ENCODE measurements around the gene DCTN1.
"Not testable (repeated sequence)": the region's sequence is repeated elsewhere in the genome, so short reads cannot be mapped to it uniquely, and the experiment has no call there.

DCTN1 gene

DNA sequence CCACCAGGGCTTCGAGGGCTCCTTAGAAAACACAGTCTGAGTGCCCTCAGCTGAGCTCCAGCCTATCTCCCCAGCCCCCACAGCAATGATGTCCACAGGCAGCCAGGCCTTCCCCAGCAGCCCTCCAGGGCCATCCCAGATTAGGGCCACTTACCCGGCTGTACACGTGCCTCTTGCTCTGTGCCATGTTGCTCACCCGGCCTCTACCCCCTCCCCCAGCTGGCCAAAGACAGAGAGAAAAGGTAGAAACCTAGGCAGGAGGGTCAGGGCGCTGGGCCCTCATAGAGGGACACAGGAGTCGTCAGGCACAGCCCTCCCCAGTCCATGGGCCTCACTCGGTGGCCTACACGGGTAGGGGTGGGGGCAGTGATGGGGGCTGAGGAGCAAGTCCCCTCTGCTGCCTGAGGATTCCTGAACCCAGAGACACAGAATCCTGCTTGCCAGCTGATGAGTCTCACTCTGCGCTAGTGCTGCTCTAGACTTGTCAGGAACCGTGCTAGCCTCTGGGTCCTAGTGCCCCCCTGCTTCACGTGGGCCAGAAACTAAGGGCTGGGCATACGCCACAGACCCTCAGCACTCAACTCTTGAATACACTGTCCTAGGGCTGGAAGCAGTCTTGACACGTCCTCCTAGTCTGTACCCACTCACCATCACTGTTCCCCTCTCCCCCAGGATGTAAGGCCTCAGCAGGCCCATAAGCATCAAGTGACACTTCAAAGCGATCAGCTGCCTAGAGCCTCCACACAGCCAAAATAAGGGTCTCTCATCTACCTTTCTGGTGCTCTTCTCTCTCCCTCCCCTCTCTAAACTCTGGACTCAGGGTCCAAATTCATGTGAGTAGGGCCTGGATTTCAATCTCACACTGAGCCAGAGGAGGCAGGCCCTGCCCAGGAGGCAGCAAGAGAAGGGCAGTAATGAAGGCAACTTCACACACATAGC is at the start of gene DCTN1:
Gene DCTN1, minus strand, starts transcription at position 461 of the 939 bp plus-strand sequence. Its CDS starts 274 bp downstream, at position 187.
- no peak for DNase-seq

DNA sequence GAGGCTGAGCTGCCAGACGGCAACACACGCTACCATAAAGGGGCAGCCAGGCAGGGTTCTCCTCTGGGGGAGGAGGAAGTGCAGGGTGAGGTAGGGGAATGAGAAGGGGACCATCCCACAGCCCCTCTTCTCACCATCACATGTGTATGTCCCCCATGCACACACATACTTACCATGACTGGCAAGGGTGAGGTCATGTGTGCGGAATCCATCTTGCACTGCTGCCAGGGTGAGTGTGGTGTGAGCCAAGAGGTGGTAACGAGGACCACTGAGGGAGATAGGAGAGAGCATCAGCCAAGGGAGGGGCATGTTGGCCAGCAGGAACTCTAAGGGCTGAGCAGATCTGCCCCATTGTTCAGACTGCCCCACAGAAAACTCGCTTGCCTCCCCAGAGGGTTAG is 48.6 kb upstream of the DCTN1 start:
- DNase-seq, result no peak

DNA sequence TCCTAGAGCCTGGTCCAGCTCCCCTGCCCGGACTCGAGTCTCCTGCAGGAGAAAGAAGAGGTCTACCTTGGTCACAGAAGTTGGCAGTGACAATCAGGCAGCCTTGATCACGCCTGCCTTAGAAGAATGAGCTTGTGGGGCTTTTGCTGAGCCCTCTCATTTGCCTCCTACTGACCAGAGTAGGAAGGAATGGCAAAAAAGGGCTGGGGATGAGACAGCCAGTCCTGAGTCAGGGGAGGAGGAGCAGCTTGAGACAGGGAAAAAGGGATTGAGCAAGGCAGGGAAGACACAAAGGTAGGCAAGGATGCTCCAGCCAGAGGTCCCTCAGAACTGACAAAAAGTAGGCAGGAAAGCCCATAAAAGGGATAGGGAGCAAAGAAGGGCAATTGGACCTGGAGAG is 47.4 kb upstream of the DCTN1 start:
- no peak for DNase-seq

DNA sequence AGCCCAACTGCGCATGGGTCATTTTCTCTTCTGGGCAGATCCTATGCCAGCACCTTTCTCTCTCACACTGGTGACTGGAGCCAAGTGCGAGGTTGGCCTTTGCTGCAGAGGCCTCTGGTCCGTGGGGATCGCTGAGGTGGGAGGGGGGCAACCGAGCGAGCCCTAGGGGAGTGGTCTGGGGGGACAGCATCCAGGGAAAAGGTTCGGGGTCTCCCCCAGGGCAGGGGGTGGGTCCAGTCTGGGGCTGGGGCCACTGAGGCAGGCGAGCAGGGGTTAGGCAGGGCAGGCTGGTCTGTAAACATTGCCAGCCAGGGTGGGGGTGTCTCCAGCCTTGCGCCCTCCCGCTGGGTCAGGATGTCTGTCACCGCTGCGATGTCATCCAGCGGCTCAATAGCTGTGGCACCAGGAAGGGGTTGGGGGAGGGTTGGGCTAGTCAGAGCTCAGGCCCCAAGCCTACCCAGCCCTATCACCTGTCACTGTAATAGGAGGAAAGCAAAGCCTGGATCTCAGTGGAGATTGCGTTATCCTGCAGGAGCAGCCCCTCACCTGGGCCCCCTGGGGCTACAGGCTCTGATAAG is 46.2 kb upstream of the DCTN1 start:
- DNase-seq, result no peak

DNA sequence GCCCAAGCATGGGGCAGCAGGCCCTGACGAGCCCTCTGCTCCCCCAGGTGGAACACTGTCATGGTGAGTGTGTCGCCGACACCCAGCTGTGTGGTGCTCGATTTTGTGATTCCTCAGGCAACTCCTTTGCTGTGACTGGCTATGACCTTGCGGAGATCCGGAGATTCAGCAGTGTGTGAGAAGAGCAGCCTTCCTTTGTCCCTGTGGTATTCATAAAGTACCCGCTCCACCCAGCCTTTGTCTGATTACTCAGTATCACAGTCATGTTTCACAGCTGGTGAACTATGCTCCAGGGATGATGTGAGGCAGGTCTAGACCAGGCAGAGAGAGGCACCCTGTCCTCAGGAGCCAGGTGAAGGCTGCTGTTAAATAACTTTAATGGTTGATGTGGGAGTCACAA is 45.4 kb upstream of the DCTN1 start:
- no peak for DNase-seq

DNA sequence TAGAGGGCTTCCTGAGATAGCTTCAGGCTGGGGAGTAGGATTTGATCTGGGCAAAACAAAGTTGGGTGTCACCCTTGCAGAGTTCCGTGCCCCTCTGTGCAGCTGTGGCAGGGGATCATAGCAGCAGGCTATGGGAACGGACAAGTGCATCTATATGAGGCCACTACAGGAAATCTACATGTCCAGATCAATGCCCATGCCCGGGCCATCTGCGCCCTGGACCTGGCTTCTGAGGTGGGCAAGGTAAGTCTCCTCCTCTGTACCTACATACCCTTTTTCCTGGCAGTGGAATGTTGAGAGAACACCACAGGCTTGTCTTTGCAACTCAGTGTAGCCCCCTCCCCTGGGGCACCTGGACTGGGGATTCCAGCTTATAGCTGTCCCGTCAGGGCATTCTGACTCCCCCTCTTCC is 44.9 kb upstream of the DCTN1 start:
- DNase-seq, result no peak

DNA sequence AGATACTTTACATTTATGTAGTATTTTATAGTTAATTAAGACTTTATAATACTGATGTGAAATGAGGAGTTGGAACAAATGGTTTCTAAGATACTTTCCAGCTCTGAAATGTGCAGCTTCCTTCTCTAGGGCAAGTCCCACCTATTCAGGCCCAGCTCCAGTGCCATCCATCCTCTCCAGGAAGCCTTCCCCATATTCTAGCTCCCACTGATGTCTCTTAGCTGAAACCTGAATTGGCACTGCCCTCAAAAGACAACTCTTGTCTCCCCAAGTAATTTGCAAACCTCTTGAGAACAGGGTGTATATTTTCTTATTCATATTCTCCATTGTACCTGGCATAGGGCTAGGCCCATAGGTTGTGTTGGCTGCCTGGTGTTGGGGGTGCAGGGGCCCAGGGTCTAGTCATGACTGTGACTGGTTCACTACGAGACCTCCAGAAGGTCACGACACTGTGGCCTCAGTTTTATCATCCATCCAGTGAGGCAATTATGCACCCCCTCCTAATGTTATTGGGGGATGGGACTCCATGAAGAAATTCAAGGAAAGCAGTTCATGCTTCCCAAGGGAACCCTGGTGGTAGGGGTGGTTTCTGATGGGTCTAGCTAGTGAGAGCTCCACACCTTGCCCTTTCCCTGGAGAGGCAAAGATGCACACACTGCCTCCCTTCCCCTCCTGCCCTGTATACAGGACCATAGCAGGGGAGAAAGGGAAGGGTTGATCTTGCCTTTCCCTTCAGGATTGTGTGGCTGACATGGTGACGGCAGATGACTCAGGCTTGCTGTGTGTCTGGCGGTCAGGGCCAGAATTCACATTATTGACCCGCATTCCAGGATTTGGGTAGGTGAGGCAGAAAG is 44.3 kb upstream of the DCTN1 start:
- DNase-seq, result no peak

DNA sequence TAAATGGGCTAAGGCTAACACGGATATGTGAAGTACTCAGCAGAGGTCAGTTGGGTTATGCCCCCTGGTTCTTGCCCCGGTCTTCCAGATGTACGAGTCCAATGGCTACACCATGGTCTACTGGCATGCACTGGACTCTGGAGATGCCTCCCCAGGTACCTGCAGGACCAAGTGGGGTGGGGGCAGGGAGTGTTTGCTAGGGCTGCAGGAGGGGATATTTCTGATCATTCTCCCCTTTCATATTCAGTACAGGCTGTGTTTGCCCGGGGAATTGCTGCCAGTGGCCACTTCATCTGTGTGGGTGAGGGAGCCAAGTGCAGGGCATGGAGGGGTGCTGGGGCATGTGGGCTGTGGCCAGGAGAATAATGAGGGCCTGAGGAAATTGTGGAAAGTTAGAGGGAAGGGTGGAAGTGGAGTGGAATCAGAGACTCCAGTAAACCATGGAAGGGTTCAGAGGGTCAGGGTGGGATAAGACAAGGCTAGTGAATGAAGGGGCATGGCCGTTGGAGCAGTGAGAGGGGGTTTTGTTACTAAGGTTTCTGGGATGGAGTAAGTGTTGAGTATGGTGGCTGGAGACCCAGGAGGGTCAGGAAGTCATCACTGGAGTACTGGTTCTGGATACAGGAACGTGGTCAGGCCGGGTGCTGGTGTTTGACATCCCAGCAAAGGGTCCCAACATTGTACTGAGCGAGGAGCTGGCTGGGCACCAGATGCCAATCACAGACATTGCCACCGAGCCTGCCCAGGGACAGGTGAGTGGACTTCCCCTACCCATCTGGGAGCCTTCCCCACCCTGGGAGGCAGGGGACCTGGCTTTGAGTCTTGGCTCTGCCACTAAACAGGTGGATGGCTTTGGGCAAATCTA is 43.4 kb upstream of the DCTN1 start:
- no peak for DNase-seq

DNA sequence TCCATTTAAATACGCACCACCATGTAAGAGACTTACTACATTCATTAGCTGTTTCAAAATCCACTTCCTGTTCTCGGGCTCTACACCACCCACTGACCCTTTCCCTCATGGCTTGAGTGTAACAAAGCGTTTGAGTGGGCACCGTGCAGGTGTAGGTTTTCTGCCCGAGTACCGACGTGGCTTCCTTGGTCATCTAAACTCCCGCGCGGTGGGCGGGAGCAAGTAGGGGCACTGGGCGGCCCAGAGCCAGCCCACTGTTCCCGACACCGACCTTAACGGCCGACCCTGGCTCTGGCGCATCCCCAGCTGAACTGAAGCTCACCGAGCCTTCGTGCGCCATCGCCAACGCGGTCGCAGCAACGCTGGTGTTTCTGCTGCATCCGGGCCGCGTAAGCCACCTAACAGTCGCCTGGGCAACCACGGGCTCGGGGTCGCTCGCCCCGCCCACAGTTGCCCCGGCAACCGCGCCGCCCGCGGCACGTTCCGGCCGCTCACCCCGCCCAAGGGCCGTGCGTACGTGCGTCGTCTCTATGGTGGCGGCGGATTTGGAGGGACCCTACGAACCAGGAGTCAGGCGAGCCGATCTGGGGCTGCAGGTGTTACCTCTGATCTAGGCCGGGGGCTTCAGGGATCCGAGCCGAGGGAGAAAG is 41.2 kb upstream of the DCTN1 start, which contains the start of the genes C2orf81 and WDR54:
Gene C2orf81, minus strand, starts transcription at position 399 of the 650 bp plus-strand sequence. Its CDS starts 59 bp downstream, at position 340.
Gene WDR54, plus strand, starts transcription at position 510 of the 650 bp plus-strand sequence. CDS start 424 bp downstream, outside the sequence.
- peak; percentile 64 to 77 for DNase-seq

DNA sequence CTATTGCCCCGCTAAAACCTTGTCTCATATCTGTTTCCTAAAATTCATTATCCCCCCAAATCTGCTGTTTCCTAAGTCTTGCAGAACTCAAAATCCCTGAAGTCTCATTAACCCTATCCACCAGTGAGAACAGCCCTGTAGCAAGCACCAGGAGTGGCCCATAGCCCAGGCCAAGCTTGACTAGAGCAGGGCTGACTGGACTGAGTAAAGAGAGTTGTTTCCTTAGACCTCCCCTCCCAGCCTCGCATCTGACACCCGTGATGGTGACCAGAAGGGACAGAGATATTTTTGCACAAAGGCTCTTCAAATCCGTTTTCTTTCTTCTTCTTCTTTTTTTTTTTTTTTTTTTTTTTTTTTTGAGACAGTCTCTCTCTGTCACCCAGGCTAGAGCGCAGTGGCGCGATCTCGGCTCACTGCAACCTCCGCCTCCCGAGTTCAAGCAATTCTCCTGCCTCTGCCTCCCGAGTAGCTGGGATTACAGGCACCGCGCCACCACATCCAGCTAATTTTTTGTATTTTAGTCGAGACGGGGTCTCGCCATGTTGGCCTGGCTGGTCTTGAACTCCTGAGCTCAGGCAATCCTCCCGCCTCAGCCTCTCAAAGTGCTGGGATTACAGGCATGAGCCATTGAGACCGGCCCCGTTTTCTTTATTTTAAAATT is 40.5 kb upstream of the DCTN1 start:
- not testable (repeated sequence) for DNase-seq

DNA sequence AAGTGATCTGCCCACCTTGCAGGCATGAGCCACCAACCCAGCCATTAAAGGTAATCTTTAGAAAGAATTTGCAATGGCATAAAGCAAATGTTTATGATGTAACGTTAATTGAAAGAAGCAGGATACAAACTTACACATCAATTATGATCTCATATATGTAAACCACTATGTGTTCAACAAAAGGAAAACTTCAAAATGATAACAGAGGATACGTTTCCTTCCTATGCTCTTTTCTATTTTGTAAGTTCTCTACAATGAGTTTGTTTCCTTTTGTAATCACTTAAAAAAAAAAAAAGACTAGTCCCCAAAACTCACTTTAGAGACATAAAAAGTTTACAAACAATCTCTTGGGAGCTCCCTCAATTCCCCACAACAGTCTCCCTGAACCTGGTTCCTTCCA is 39.9 kb upstream of the DCTN1 start:
- DNase-seq, result no peak

DNA sequence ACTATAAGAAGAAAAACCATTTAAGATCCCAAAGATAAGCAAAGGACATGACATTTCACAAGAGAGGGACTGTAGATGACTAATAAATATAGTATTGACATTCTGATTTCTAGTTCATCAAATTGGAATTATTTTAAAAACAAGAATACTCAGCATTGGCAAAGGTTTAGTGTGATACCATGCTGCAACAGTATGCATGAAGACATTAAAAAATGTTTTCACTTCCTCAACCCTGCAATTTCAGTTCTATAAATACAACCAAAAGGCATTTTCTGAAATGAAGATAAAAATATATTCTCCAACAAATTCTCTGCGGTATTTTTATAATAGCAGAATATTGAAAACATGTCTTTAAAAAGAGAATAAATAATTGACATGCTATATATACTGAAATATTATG is 39.2 kb upstream of the DCTN1 start:
- DNase-seq, result peak in 1 of 2 donors; percentile 35

DNA sequence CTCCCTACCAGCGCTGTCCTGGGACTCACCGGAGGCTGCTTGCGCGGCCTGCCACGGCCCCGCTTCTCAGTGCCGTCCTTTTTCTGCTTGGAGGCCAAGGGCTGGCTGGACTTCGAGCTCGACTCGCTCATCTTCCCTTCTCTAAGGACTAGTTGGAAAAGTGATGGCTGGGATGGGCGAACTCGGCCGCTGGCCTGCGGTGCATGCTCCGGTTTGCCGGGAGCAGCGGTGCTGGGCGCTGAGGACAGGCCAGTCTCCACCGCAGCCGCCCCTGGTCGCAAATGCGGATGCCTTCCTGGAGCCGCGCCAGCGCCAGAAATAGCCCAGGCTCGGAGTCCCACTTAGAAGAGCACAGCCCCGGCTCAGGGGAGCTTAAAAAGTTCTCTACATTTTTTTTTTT is 38.2 kb upstream of the DCTN1 start:
- DNase-seq, result no peak

DNA sequence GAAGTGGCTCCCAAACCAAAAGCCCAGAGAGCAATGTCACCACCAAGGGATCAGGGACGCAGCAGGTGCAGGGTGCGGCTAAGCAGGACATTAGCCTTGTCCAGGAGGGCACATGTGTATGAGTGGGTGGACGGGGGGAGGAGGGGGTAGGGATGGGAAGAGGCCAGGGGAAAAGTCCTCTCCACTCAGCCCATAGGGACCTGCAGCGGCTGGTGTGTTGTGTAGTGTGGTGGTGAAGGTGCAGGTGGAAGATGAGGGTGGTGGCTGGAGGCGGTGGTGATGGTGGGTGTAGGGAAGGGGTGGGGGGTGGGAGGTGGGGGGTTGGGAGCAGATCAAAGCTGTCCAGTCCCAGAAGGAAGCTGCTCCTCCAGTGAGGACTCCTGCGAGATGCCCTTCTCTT is 37.7 kb upstream of the DCTN1 start:
- DNase-seq, result no peak

DNA sequence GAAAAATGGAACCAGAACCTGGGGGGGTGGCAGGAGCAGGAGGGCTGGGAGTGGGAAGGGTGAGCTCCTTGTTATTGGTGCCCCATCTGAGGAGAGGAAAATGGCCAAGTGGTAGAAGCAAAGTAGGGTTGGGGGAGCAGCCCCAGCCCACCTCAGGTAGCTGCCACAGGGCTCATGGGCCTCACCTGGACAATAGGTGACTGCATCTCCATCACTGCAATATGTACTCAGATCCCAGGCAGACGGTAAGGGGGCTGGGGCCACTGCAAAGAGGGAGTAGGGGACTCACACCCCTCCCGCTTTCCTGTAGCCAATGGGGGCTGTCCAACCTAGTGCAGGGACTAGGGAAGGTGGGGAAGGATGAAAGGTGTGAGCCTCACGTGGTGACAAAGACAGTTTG is 37.1 kb upstream of the DCTN1 start:
- DNase-seq, result no peak

DNA sequence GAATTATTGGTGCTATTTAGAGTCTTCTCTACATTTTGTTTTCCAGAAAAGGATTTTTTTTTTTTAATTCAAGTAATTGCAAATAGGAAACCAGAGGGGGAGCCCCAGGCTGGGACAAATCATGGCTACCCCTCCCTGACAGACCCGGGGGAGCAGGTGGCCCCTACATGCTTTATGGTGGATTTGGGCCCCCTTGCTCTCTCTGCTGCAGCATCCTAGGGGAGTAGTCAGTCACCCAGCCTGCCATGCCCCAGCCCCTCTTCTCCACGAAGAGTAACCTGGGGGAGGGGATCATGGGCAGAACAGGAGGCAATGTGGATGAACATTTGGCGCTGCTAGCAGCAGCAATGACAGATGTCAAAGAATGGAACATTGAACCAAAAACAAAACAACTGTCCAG is 36.7 kb upstream of the DCTN1 start:
- no peak for DNase-seq

DNA sequence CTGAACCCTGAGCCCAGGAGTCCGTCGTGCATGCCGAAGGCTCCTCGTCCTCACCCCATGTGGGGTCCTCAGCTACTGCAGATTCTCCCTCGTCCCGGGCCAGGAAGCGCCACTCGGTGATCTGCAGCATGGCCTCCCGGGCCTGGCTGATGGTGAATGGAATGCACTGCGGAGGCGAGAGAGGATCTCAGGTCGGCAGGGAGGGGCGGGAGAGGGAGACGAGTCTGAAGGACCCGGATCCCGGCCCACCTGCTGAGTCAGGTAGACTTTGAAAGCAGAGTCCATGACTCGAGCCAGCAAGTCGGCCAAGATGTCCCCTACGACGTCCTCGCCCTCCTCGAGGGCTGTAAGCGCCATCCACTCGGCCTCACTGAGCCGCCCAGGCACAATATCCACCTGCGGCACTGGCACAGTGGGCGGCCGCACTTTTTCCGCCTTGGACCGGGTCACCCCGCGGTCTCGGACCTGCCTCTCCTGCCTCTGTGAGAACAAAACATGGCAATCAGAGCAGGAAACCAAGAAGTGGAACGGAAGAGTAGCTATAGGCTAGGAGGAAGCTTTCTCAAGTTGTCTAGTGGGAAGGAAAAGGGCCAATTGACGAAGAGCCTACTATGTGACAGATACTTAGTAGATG is 35.8 kb upstream of the DCTN1 start:
- no peak for DNase-seq

DNA sequence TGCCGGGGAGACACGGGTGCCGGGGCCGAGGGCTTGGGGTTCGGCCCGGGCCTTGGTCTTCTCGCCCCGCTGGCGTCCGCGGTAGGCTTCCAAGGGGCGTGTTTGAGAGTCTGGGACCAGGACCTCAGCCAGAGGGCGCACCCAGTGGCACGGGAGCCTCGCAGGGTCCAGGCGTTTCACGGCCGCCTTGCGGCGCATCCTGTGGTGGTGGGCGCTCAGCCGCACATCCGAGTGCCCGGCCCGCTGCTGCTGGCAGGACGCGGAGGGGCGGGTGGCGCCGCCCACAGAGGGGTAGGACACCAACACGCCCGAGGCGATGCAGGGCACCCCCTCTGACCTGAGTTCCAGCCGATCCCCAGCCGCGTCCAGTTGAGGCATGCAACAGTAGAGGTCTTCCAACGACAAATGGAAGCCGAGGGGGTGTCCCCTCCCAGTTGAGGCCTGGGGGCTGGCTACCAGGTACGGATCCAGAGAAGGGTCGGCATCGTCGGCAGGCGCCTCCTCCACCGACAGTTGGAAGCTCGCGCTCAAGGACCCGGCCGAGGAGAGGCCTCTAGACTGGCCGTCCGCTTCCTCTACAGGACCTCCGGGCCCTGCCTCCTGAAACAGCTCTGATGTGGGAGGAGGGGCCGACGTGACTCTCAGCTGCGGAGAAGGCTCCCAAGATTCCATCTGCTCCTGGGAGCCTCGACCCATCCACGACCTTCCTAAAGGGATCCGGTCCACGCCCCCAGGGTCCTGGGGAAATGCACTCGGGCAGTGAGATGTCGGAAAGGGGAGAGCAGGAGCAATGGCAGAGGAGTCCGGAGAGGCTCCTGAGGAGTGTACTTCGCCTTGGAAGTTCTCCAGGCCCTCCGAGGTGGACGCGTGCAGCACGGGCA is 35.0 kb upstream of the DCTN1 start:
- DNase-seq, result peak in 1 of 2 donors; percentile 23

DNA sequence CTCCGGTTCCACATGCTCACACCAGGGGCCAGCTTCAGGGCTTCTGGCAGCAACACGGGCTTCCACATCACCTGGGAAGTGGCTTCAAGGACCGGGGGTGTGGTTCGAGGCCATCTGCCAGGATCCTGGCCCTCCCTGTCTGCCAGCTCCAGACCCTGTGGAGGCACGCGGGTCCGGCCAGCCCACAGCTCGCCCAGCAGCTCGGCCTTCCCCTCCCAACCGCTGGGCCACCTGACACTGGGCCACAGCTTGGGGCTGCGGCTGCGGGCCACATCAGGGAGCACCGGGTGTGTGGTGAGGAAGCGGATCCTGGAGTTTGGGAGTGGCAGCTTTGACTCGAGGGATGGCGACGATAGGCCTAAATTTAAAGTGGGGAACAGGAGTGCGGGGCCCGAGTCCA is 34.3 kb upstream of the DCTN1 start:
- no peak for DNase-seq

All from inflammatory macrophage treated with lipopolysaccharide for 1 hour (primary cell).